ENCODE measurements around the gene L3MBTL4.

GRCh38 chr18:6174983-6175745 is 239.5 kb downstream of the L3MBTL4 start:
- TF ChIP-seq ZNF274 (IDR thresholded peaks at IDR 0.05; ENCODE audit: low read depth, low read length) (no peak), EZH2 (IDR thresholded peaks at IDR 0.05) (no peak), POLR2A (IDR thresholded peaks at IDR 0.05; ENCODE audit: borderline replicate concordance, extremely low read depth, insufficient read depth, insufficient read length) (no peak), CTCF (IDR thresholded peaks at IDR 0.05 in 2 of 3, conservative IDR thresholded peaks at IDR 0.05 in 1 of 3; ENCODE audit: borderline replicate concordance in 1 of 3, insufficient read depth in 1 of 3, low read depth in 2 of 3, low read length in 2 of 3) (no peak), RAD21 (IDR thresholded peaks at IDR 0.05; ENCODE audit: low read depth) (no peak), EZH2phosphoT487 (IDR thresholded peaks at IDR 0.05; ENCODE audit: borderline replicate concordance) (no peak), ZBTB33 (IDR thresholded peaks at IDR 0.05; ENCODE audit: extremely low read depth, insufficient replicate concordance, low read length) (no peak), FOSL1 (IDR thresholded peaks at IDR 0.05; ENCODE audit: low read depth) (no peak)
